Gastrocnemius medialis (tissue), 4 donors: ENCODE data around the gene CNPPD1. TPM values are rescaled to one million over a fixed set of nuclear protein-coding genes. Genes with fewer than 3 reads are reported as not detected.

Experiments
- ATAC-seq, 2 donors: fragments of 150-250 bp; one replicate each; pipeline ENCODE4 v1.9.1; 2016
- DNase-seq, 2 donors: peaks; one replicate each; pipeline ENCODE4 v3.0.0-alpha.2; 2019
- H3K27ac ChIP-seq, 4 donors: fragments of 200-600 bp; sonication (generic); 1 replicate in 1 of 4; 2 replicates in 3 of 4; pipeline ENCODE4 v1.5.1; 2016 to 2018; ENCODE audit warnings: mild to moderate bottlenecking in 2 of 4, moderate library complexity in 1 of 4
- H3K27me3 ChIP-seq, 3 donors: fragments of 200-600 bp; sonication (generic) in 2 of 3; 1 replicate in 1 of 3; 2 replicates in 2 of 3; pipeline versions ENCODE4 v1.5.1 to v1.6.0; 2016 to 2019; ENCODE audit warnings: mild to moderate bottlenecking in 1 of 3, moderate library complexity in 1 of 3
- H3K36me3 ChIP-seq, 2 donors: fragments of 200-600 bp; sonication (generic) in 1 of 2; one replicate each; pipeline ENCODE4 v1.5.1; 2017 to 2018
- H3K4me1 ChIP-seq, 2 donors: fragments of 200-600 bp; sonication (generic) in 1 of 2; one replicate each; pipeline ENCODE4 v1.5.1; 2016 to 2017; ENCODE audit warnings: mild to moderate bottlenecking in 2 of 2
- H3K4me3 ChIP-seq, 4 donors: fragments of 200-600 bp; sonication (generic) in 3 of 4; 1 replicate in 1 of 4; 2 replicates in 3 of 4; pipeline ENCODE4 v1.5.1; 2016 to 2019; ENCODE audit warnings: mild to moderate bottlenecking in 2 of 4
- H3K9me3 ChIP-seq, 3 donors: fragments of 200-600 bp; sonication (generic) in 2 of 3; 1 replicate in 1 of 3; 2 replicates in 2 of 3; pipeline ENCODE4 v1.5.1; 2016 to 2019
- POLR2A ChIP-seq, 2 donors: fragments of 450-650 bp; IDR thresholded peaks; one replicate each; pipeline ENCODE4 v1.6.1; 2017; ENCODE audit warnings: antibody characterized with exemption in 2 of 2, mild to moderate bottlenecking in 2 of 2, moderate library complexity in 2 of 2
- in situ Hi-C, 4 donors: fragments of 200-750 bp; cut with MboI; loops; one replicate each; pipeline versions ENCODE4 v1.15.0 to v1.8.0; 2017; ENCODE audit warnings: low sequenced_read_pairs in 4 of 4
- intact Hi-C: fragments of 100-400 bp; cut with DNase I; formaldehyde crosslinking; loops from one replicate; pipeline ENCODE4 v1.15.1; 2023; ENCODE audit warnings: low total_unique reads
- total RNA-seq, 4 donors: library from RNA; depleted of rRNA; stranded (reverse); fragments of >200 nt; gene quantifications; one replicate each; pipeline versions ENCODE4 v1.1.0 to v1.2.3, GENCODE V29; 2016
- TF ChIP-seq, protein P1 (sequence below), 5 experiments: fragments of 450-650 bp in 3 of 5; fragments of 200-600 bp in 2 of 5; sonication (generic) in 2 of 5; IDR thresholded peaks in 4 of 5; conservative IDR thresholded peaks in 1 of 5; 1 replicate in 4 of 5; 2 replicates in 1 of 5; pipeline ENCODE4 v1.5.1; 2016 to 2019; ENCODE audit warnings: antibody characterized with exemption in 5 of 5, mild to moderate bottlenecking in 3 of 5, moderate library complexity in 3 of 5

Gene CNPPD1
- total RNA-seq, 4 donors from 2014 or later = 53.5 to 114 (median 55.9) TPM

DNA sequence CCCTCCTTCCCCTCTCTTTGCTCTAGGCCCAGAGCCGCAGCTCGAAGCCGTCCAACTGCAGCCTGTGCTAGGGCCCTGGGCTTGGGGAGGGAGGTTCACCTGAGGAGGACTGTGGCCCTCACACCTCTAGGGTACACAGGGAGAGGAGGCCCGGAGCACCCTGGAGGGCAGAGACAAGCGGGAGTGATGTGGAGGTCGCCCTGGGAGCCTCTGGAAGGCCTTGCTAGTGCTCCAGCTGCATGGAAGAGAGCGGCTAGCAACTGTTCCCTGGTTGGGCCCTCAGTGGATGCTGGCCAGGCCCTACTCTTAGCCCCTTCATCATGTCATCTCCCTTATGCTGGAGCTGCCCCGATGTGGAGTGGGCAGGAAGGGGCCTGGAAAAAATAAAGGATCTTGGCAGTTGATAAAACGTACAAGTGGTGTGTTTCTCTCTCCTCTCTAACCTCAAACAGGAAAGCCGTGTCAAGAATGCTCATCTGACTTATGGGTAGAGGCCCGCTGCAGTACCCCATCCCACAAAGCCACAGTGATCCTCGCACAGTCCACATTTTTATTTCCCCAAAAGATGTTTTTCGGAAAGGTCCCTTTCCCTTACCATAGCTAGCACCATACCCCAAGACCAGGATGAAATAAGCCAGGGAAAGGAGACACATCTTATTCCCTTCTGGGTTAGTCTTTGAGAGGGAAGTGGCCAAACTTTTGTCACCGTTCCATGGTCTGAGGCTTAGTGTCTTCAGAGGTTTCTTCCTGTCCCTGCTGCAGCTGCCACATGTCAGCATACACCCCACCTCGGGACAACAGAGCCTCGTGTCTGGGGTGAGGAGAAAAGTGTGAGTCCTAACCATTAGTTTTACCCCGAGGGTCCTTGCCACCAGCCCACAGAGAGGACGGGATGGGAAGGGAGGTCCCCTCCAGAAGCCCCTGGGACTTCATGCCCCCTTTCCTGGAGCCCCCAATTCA, 32.8 kb upstream of the CNPPD1 start:
- DNase-seq = no peak

DNA sequence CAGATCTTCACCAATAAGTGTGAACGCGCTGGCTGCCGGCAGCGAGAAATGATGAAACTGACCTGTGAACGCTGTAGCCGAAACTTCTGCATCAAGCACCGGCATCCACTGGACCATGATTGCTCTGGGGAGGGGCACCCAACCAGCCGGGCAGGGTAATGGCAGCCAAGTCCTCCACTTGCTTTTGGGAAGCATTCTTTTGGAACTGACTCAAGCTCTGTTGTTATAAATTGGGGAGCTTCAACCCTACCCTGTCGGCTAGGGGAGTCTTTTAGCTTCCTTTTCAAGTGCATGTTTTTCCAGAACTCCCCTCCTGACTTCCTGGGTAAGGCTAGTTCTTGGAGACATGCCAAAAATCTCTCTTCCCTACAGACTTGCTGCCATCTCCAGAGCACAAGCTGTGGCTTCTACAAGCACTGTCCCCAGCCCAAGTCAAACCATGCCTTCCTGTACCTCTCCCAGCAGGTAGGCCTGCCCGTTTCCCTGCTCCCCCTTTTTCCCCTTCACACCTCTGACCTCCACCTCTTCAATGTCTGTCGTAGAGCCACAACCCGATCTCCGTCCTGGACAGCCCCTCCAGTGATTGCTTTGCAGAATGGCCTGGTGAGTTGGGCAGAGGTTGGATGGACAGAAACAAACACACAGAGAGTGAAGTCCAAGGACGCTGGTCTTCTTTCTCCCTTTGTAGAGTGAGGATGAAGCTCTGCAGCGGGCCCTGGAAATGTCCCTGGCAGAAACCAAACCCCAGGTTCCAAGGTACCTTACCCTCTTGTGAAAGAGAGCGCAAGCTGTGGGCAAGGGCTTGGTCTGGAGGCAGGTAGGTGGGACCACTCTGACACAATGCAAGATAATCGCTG, 31.4 kb upstream of the CNPPD1 start:
- Histone ChIP-seq H3K27me3 (no peaks in the 10 kb centered on the region), H3K36me3 (peaks cover 0 to 49% of the 10 kb centered on the region in 2 donors), H3K4me1 (peaks cover 16 to 21% of the 10 kb centered on the region in 2 donors), H3K4me3 (peak overlapping the region in 1 of 4 donors; percentile 71), H3K27ac (peak overlapping the region; percentile 87 to 99 (median 98)), H3K9me3 (no peaks in the 10 kb centered on the region)
- no peak for ATAC-seq
- DNase-seq = no peak
- intact Hi-C loops (loop anchor here (1.0 kb wide), 1 partner anchor 45 kb away; the partner anchor contains the start of genes TUBA4A and TUBA4B), in situ Hi-C loops (loop anchor here in 2 of 4 donors (5.0 kb wide), 1 partner anchor 36 kb away; the partner anchor contains the start of gene SLC23A3 (in 2 of the 2))
- TF ChIP-seq POLR2A (IDR thresholded peaks at IDR 0.05) = no peak
- TF ChIP-seq, protein P1, sequence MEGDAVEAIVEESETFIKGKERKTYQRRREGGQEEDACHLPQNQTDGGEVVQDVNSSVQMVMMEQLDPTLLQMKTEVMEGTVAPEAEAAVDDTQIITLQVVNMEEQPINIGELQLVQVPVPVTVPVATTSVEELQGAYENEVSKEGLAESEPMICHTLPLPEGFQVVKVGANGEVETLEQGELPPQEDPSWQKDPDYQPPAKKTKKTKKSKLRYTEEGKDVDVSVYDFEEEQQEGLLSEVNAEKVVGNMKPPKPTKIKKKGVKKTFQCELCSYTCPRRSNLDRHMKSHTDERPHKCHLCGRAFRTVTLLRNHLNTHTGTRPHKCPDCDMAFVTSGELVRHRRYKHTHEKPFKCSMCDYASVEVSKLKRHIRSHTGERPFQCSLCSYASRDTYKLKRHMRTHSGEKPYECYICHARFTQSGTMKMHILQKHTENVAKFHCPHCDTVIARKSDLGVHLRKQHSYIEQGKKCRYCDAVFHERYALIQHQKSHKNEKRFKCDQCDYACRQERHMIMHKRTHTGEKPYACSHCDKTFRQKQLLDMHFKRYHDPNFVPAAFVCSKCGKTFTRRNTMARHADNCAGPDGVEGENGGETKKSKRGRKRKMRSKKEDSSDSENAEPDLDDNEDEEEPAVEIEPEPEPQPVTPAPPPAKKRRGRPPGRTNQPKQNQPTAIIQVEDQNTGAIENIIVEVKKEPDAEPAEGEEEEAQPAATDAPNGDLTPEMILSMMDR (IDR thresholded peaks at IDR 0.05 in 4 of 5, conservative IDR thresholded peaks at IDR 0.05 in 1 of 5) = no peak

More for the DNA sequence above, 32.8 kb upstream of the CNPPD1 start:
- in situ Hi-C loops (loop anchor here in 2 of 4 donors (5.0 kb wide), 1 partner anchor 37 kb away; the partner anchor contains the start of gene SLC23A3 (in 2 of the 2)), intact Hi-C loops (no loop called here)
- Histone ChIP-seq H3K4me3 (no peak overlapping the region), H3K9me3 (no peaks in the 10 kb centered on the region), H3K36me3 (peaks cover 0 to 63% of the 10 kb centered on the region in 2 donors), H3K27ac (no peak overlapping the region), H3K27me3 (no peaks in the 10 kb centered on the region), H3K4me1 (peaks cover 16 to 21% of the 10 kb centered on the region in 2 donors)
- ATAC-seq = no peak
- TF ChIP-seq POLR2A (IDR thresholded peaks at IDR 0.05) = no peak
- TF ChIP-seq, protein P1 (IDR thresholded peaks at IDR 0.05 in 4 of 5, conservative IDR thresholded peaks at IDR 0.05 in 1 of 5) = no peak

DNA sequence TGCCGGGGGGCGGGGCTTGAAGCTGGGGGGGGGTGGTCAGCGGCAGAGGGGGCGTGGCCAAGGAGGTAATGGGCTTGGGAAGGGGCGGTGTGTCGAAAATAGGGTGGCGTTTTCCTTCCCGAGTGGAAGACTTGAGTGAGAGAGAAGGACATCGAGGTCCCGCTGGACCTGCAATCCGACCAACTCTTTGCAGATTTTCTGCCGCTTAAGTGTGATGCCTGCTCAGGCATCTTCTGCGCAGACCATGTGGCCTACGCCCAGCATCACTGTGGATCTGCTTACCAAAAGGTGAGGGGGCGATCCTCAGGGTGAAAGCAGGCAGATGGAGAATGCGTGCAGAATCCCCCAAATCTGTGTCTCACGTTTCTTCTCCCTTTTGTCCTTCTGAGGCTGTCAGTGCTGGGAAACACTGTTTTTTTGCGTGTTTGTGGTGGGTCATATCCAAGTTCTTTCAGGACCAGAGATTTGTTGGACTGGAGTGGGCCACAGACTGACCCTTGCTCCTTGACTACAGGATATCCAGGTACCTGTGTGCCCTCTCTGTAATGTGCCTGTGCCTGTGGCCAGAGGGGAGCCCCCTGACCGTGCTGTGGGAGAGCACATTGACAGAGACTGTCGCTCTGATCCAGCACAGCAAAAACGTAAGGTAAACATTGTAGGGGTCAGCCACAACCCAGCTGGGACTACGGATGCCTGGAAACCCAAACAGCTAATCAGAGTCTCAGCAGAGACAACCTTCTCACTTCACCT, 30.6 kb upstream of the CNPPD1 start:
- in situ Hi-C loops = loop anchor here in 2 of 4 donors (5.0 kb wide), 1 partner anchor 35 kb away; the partner anchor contains the start of gene SLC23A3 (in 2 of the 2)
- TF ChIP-seq, protein P1 (IDR thresholded peaks at IDR 0.05 in 4 of 5, conservative IDR thresholded peaks at IDR 0.05 in 1 of 5) = no peak
- no peak for TF ChIP-seq POLR2A (IDR thresholded peaks at IDR 0.05)
- intact Hi-C loops = loop anchor here (1.0 kb wide), 1 partner anchor 46 kb away; the partner anchor contains the start of genes TUBA4A and TUBA4B
- Histone ChIP-seq H3K36me3 (peaks cover 0 to 41% of the 10 kb centered on the region in 2 donors), H3K4me1 (peaks cover 16 to 21% of the 10 kb centered on the region in 2 donors), H3K27ac (peak overlapping the region; percentile 87 to 99 (median 98)), H3K4me3 (peak overlapping the region; percentile 71 to 94 (median 84)), H3K27me3 (no peaks in the 10 kb centered on the region), H3K9me3 (no peaks in the 10 kb centered on the region)
- ATAC-seq = no peak
- DNase-seq = no peak
